Epithelial cell of proximal tubule (primary cell): ENCODE data around the gene LGR6. TPM values are rescaled to one million over a fixed set of nuclear protein-coding genes. Genes with fewer than 3 reads are reported as not detected.

Source experiments
- DNase-seq: peaks from one replicate; pipeline ENCODE4 v3.0.0-alpha.2; 2011; ENCODE audit warnings: low read depth
- H3K4me3 ChIP-seq: 2 replicates; pipeline ENCODE4 v1.5.1; 2011; ENCODE audit warnings: low read depth, mild to moderate bottlenecking, low read length
- CTCF ChIP-seq: conservative IDR thresholded peaks from 2 replicates; pipeline ENCODE4 v1.5.1; 2012; ENCODE audit warnings: low read depth, mild to moderate bottlenecking, low read length
- total RNA-seq: library from RNA; depleted of rRNA; stranded (reverse); fragments of >200 nt; gene quantifications from 2 replicates; pipeline ENCODE4 v1.2.3, GENCODE V29; 2015

The LGR6 gene
- total RNA-seq, 1 donor from 2014 or later = not detected

- no peak for DNase-seq
- H3K4me3 ChIP-seq = no peak overlapping the region
- no peak for TF ChIP-seq CTCF
These were observed 48.5 kb downstream of the LGR6 start for GRCh38 chr1:202242080-202242419.

- no peak for TF ChIP-seq CTCF
- no peak for DNase-seq
- H3K4me3 ChIP-seq = no peak overlapping the region
These were observed 49.4 kb downstream of the LGR6 start for GRCh38 chr1:202243006-202243405.

GRCh38 chr1:202244841-202245261, 51.3 kb downstream of the LGR6 start:
- TF ChIP-seq CTCF = no peak

GRCh38 chr1:202245391-202245790, 51.8 kb downstream of the LGR6 start:
- DNase-seq = no peak
- no peak overlapping the region for H3K4me3 ChIP-seq
- no peak for TF ChIP-seq CTCF

More at GRCh38 chr1:202244841-202245261, 51.3 kb downstream of the LGR6 start:
- no peak for DNase-seq
- no peak overlapping the region for H3K4me3 ChIP-seq

- DNase-seq = no peak
- H3K4me3 ChIP-seq = no peak overlapping the region
- no peak for TF ChIP-seq CTCF
These were observed 53.5 kb downstream of the LGR6 start for GRCh38 chr1:202247104-202247503.

GRCh38 chr1:202247837-202248795, 54.5 kb downstream of the LGR6 start:
- H3K4me3 ChIP-seq = no peak overlapping the region
- TF ChIP-seq CTCF = no peak
- no peak for DNase-seq

- no peak for DNase-seq
- no peak overlapping the region for H3K4me3 ChIP-seq
- no peak for TF ChIP-seq CTCF
These were observed 55.3 kb downstream of the LGR6 start for GRCh38 chr1:202248861-202249260.
